HG02571 (cell line): ENCODE results near the gene NSRP1.
"Not testable (repeated sequence)": the region's sequence is repeated elsewhere in the genome, so short reads cannot be mapped to it uniquely, and the experiment has no call there.

Experiments used
- ATAC-seq: cut with Tn5 transposase; IDR thresholded peaks from one replicate; pipeline ENCODE4 v1.9.1; 2021; ENCODE audit warnings: mild to moderate bottlenecking, moderate library complexity; ENCODE audit not compliant: unreplicated experiment

NSRP1 gene

GRCh38 chr17:30116661-30117551 lies at the start of gene NSRP1:
NSRP1 (plus strand) TSS chr17:30116816; CDS start chr17:30116844, 28 bp downstream.
- peak; percentile 78 for ATAC-seq

- no peak for ATAC-seq
Observed at GRCh38 chr17:30068465-30068864, 48.2 kb upstream of the NSRP1 start.

- ATAC-seq = no peak
Observed at GRCh38 chr17:30074254-30074653, 42.4 kb upstream of the NSRP1 start.

GRCh38 chr17:30074730-30075129 lies 41.9 kb upstream of the NSRP1 start:
- ATAC-seq = no peak

GRCh38 chr17:30082773-30083172 lies 33.8 kb upstream of the NSRP1 start:
- ATAC-seq = no peak

- ATAC-seq = no peak
Observed at GRCh38 chr17:30084788-30085187, 31.8 kb upstream of the NSRP1 start.

- no peak for ATAC-seq
Observed at GRCh38 chr17:30086896-30087295, 29.7 kb upstream of the NSRP1 start.

- ATAC-seq = not testable (repeated sequence)
Observed at GRCh38 chr17:30087431-30087830, 29.2 kb upstream of the NSRP1 start.

GRCh38 chr17:30091121-30091670 lies 25.4 kb upstream of the NSRP1 start:
- no peak for ATAC-seq

GRCh38 chr17:30091771-30092170 lies 24.8 kb upstream of the NSRP1 start:
- no peak for ATAC-seq

- no peak for ATAC-seq
Observed at GRCh38 chr17:30092886-30093285, 23.7 kb upstream of the NSRP1 start.

- no peak for ATAC-seq
Observed at GRCh38 chr17:30093463-30094147, 23.0 kb upstream of the NSRP1 start.

- ATAC-seq = no peak
Observed at GRCh38 chr17:30095507-30096244, 20.9 kb upstream of the NSRP1 start.

GRCh38 chr17:30101686-30102390 lies 14.8 kb upstream of the NSRP1 start:
- ATAC-seq = no peak

- no peak for ATAC-seq
Observed at GRCh38 chr17:30103921-30104320, 12.7 kb upstream of the NSRP1 start.

GRCh38 chr17:30104575-30105339 lies 11.9 kb upstream of the NSRP1 start:
- ATAC-seq = no peak

GRCh38 chr17:30112794-30113193 lies 3.8 kb upstream of the NSRP1 start:
- no peak for ATAC-seq

- ATAC-seq = no peak
Observed at GRCh38 chr17:30113213-30113612, 3.4 kb upstream of the NSRP1 start.

- ATAC-seq = no peak
Observed at GRCh38 chr17:30116345-30116660, 313 bp upstream of the NSRP1 start.

- no peak for ATAC-seq
Observed at GRCh38 chr17:30117675-30118081, 1.1 kb downstream of the NSRP1 start.
